ENCODE measurements around the gene MEIS1. TPM values are rescaled to one million over a fixed set of nuclear protein-coding genes. Genes with fewer than 3 reads are reported as not detected.

Gene MEIS1
- total RNA-seq, 1 experiment from 2014 or later, result 3.9 TPM

DNA sequence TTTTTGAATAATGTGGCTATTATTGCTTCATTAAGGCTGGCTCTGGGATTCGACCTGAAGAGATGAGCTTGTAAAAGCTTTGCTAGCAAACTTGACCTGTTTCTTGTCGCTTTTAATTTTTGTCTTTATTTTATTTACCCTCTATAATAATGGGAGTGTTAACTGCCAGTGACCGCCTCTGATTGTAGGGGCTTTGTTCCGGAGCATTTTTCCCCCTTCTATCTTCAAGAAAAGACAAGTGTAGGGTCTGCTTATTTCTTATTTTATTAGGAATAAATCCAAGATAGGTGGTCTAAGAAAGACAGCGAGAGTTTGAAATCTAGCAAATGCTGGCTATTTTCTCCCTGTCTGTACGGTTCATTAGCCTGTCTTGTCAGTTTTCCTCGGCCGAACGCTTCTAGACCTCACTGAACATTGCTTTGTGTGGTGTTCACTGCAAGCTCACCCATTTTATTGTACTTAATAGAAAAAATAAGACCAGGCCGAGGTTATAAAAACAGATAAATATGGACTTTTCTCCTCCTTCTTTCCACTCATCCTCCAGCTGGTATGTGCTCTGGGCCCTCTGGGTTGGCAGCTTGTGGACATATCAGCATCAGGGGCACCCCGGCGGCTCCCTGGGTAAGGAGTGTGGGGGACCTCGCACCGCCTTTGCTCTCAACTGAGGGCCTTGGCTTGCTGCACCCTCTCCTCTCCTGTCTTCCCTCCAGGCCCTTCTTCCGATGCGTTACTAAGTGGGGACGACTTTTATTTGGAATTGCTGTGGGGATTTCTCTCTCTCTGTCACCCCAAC is 8.5 kb downstream of the MEIS1 start:
- DNase-seq (ENCODE audit: extremely low read depth, low read depth), result no peak

DNA sequence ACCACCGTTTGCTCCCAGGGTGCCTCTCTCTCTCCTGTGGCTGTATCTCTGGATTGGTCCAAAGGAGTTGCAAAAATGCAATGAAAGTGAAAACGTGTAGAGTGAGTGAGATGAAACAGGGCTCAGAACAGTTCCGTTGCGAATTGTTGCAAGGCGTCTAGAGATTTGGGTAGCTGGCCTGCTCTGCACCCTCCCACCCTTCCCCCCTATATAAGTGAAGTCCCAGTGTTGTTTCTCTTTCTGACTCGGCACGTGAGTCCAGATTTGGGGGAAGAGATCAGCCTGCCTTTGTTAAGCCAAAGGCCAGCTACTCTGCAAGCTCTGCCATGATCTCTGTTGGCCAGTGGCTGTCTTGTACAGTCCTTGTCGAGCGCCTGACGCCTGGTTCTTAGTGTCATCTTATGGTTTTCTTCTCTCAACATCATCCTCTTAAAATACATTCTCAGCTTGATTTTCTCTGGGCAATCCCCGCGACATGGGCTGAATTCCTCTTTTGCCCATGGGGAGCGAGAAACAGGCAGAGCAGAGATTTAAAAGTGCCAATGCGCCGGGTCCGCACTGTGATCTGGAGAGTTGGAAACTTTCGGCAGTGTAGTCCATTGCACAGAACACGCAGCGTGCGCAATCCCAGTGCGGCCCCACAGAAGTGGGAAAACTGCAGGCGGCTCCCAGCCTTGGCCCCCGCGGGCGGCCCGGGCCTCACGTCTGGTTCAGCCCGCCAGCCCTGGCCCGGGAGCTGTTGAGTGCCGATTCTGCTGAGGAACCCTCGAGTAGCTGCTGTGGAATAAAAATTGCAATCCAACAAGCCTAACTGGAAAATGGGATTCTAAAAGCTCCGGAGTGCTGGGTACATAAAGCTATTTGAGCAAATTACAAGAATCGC is 9.3 kb downstream of the MEIS1 start:
- no peak for DNase-seq (ENCODE audit: extremely low read depth, low read depth)

DNA sequence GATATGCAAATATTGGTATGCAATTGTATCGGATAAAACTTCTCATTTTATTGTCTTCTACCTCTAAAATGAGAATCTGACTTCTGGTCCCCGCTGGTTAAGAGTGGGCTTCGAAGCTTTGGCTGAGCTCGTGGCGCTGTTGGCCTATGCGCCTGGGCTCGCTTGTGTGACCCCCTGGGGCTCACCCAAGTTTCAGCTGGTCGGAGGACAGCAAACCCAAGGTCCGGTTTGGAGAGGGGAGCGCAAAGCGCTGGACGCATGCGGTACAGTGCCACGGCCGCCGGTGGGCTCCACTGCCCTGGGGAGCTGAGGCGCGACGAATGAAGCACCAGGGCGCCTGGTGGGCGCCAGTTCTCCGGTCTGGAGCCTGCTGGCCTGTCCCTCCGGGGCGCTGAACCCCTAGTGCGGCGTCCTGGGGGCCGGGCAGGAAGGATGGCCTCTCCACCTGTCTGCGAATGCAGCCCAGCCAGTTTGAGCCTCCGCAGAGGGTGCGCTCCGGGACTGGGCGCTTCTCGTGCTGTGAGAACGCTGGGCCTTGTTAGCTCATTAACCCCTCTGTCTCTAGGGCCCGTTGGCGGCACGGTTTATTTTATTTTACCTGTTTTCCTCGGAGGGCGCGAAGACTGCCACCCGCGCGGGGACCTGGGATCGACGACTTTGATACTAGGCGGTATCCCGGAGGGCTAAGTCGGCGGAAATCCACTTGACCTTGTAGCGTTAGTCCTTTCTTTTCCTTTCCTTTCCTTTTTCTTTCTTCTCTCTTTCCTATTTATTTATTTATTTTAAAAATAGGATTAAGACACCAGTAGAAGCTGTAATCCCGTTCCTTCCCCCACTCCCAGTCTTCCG is 10.4 kb downstream of the MEIS1 start:
- no peak for DNase-seq (ENCODE audit: extremely low read depth, low read depth)

DNA sequence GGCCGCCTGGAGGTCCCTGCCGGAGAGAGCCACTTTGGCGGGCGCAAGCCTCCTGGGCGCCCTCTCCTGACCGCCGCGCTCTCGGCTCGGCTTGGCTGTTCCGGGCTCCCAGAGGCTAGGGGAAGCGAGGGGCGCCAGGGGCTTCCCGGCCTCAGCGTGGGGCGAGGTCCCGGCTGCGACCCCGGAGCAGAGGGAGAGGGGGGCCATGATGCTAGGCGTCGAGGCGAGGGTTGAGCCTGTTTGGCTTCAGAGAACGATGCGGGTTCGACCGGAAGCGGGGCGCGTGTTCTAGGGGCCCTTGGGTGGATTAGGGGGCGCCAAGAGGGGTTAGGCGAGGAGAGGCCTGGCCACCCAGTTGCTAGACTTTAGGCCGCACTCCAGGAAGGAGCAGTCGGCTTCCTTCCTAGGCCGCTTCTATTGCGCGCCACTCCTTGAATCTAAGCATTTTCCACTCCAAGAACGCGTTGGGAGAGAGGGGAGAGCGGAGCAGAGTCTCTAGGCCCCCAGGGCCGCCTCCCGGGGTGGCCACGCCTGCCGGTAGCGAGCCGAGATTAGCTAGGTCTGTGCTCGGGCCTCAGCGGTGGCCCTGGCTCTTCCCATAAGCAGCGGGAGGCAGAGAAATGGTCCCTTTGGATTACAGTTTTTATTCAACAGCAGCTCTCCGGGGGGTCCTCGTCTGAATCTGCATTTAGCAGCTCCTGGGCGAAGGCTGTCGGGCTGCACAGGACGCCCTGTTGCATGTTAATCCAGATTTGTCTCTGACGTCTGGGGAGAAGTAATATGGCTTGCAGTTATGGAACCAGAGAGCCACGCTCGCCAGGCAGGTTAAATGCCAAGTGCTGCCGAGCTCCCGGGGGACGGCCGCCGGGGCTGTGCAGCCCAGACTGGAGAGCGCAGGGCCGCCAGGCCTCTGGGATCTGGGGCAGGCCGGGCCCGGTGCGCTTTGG is 11.3 kb downstream of the MEIS1 start:
- no peak for DNase-seq (ENCODE audit: extremely low read depth, low read depth)

DNA sequence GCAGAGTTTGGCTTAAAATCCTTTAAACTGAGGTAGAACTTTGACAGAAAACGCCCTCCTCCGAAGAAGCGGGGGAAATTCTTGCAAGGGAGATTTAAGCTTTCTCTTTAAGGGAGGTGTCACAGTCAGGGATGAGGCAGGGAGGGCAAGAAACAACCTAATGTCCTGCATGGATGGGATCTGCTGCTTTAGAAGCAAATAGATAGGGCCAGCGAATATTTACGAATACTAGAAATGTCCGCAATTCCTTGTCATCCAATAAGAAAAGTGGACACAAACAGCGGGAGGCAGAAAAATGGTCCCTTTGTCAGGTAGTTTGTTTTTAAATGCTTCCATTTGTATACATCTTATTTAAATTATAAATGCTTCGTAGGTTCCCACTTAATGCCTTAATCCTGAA is 12.0 kb downstream of the MEIS1 start:
- DNase-seq (ENCODE audit: extremely low read depth, low read depth), result no peak

DNA sequence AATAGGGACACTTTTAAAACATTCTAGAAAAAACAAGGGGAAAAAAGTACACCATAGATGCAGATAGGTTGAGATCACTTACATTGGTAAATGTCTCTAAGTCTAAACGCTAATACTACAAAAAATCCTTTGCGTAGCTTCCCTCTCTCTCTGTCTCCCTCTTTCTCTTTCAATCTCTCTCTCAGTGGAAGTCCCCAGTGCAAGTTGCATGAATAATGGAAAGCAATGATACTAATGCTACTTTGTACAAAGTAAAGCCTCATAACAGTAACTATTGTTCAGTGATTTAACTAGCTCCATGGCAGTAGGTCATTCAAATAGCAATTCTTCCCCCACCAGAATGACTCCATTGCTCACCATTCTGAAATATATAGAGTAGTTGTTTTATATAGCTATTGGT is 12.8 kb downstream of the MEIS1 start:
- DNase-seq (ENCODE audit: extremely low read depth, low read depth), result no peak

DNA sequence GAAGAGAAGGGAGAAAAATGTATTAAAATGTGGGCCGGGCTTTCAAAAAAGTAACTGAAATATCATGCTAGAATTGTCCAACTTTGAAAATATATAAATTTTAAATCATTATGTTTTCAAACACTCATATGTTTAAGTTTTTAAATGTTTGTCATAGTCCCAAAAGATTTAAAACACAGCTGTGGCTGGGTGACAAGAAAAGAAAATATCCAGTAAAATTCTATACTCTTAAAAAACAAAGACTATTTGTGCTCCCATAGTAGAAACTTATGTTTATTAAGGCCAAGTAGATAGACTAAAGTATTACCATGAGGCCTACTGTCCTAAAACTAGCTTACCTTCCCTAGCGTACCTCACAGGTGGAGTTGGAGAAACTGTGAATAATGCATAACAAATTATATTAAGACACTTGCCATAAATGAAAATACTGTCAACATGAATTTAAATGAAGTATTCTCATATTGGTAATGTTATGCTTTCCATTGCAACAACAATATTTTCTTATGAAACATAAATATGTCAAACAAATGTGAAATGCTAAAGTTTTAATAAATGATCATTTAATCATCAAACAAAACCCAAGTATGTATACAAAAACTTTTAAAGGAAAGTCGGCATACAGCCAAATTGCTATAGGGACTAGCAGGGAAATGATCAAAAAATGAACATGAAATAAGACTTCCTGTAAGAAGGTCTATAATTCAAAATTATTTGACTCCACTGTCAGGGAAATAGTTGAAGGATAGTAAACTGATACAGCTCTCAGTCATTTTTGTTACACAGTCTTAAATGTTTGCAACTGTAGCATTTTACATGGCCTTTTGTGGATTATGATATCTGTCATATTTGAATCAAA is 13.4 kb downstream of the MEIS1 start:
- DNase-seq (ENCODE audit: extremely low read depth, low read depth), result no peak

DNA sequence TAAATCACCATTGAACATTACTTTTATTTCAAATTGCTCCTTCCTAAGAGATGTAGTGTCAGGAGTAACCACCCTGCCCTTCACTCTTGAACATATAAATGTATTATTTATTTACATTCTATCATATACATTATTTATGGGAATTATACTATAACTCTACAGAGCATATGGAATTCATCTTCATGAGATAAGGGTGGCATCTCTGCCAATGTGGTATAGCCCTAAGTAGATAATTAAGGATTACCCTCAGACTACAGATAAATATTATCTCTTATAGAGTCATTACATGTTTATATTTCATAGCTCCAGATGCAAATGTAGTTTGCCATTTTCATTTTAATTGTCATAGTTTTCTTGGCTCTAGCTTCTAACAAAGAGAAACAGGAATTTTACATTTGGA is 17.3 kb downstream of the MEIS1 start:
- no peak for DNase-seq (ENCODE audit: extremely low read depth, low read depth)

DNA sequence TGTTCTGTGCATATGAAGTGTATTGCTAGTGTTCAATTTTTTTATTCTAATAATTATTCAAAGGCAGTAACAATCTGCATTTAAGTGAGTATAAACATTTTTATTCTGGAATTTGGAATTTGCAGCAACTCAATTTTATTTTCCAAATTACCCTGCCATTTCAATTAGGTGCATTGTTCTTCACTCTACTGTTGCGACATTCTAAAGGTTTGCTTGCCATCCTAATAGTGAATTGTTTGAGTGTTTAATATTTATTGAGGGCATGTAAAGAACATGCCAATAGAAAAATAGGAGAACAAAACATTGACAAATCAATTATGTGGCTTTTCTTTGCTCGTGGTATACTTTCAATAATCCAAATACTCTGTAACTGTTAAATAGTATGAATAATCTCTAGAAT is 18.0 kb downstream of the MEIS1 start:
- DNase-seq (ENCODE audit: extremely low read depth, low read depth), result no peak

DNA sequence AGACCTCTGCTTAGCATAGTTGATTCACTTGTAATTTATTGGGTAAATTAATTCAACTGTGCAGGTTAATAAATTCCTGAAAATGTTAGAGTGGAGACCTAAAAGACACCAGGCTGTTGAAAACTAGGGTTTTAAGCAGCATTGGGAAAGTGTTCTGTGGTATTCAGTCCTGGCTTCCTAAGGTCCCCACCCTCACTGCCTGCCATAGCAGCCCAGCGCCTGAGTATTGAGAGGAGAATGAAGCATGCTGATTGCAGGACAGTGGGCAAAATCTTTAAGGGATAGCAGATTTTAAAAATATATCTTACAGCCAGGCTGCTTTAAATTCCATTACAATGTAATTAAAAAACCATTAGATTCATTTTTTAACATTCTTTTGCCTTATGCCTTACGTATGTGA is 20.6 kb downstream of the MEIS1 start:
- no peak for DNase-seq (ENCODE audit: extremely low read depth, low read depth)

DNA sequence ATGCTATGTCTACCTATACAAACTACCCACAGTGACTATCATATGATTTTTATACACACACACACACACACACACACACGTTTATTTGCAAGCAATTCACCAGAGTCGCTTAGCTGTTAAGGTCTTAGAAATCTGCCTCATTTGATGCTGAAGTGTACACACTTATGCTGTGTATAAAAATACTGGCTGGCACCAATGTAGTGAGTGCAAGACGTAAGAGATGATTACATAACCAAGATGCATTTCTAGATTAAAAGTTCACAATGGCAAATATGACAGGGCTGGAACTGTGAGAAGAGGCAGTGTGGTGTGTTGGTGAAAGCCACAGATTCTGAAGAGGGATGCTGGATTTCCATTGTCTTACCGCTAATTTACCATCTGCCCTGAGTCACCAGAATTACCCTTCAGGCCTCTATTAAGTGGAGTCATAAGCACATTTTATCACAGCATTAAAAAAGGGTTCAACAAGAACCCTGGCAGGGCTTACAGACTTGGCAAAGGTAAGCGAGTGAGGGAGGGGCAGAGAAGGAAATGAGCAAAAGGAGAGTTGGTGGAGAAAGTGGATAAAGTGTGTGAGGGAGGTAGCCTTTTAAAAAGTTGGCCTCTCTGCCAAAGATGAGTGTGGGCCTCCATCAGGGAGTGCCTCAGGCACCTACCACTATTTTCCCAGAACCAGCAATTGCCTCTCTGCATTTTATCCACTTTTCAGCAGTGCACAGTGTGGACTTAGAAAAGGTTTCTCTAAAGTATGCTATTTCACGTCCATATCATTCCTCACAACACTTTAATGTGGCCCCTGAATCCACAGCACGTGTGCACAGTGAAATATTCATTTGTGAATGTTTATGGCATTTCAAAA is 21.5 kb downstream of the MEIS1 start:
- no peak for DNase-seq (ENCODE audit: extremely low read depth, low read depth)

DNA sequence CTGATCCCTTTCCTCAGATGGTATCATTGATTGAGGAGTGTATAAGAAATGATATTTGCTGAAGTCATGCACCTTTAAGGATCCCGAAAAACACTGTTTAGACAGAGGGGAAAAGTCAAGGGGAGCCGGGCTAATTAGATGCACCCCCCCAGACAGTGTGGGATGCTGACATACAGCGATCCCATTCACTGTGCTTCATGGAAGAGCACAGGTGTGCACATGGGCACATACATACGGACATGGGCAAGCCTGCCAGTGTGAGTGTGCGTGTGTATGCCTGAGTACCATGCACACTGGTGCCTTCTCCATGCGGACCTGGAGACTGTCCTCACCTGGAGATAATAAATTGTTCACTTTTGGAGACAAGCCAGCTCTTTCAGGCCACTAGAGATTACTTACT is 22.6 kb downstream of the MEIS1 start:
- DNase-seq (ENCODE audit: extremely low read depth, low read depth), result no peak

DNA sequence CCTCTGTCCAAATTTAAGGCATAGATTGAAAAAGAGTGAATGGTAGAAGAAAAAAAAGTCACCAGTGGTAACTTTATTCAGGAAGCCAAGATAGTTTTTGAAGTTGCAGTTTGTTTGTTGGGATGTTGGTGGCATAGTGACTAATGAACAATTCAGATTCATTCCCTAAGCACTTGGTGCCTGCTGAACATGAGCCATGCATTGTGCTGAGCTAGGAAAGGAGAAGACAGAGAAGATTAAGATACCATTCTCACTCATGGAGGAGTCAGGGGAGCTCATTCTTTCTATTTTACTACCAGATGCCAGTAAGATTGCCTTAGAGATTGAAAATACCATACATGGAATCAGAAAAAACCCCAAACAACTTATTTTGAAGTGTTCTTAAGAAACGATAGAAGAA is 25.1 kb downstream of the MEIS1 start:
- no peak for DNase-seq (ENCODE audit: extremely low read depth, low read depth)

DNA sequence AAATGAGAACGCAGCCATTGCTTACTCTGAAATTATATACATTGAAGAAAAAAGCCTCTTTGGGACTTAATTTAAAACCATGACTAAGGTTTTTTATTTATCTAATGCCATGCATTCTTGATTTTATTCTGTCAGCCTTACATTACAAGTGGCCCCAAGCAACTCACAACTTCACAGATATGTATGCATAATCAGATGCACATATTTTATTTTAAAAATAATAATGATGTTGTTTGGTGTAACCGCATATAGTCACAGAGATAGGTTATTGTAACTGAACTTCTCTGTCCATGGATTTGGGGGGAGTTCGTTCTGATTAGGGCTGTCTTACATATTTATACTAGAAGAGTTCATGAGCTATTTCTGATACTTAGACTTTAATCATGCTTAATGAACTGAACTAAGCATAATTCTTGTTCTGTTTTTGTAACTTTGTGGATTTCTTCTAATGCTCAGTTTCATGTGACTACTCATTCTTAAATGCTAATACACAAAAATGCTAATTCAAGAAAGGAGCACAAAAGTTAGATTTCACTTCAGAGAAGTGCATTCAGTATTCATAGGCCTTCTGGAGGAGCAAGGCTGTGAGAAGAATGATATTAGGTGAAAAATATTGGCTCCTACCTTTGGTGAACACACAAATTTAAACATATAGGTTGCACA is 26.2 kb downstream of the MEIS1 start:
- no peak for DNase-seq (ENCODE audit: extremely low read depth, low read depth)

DNA sequence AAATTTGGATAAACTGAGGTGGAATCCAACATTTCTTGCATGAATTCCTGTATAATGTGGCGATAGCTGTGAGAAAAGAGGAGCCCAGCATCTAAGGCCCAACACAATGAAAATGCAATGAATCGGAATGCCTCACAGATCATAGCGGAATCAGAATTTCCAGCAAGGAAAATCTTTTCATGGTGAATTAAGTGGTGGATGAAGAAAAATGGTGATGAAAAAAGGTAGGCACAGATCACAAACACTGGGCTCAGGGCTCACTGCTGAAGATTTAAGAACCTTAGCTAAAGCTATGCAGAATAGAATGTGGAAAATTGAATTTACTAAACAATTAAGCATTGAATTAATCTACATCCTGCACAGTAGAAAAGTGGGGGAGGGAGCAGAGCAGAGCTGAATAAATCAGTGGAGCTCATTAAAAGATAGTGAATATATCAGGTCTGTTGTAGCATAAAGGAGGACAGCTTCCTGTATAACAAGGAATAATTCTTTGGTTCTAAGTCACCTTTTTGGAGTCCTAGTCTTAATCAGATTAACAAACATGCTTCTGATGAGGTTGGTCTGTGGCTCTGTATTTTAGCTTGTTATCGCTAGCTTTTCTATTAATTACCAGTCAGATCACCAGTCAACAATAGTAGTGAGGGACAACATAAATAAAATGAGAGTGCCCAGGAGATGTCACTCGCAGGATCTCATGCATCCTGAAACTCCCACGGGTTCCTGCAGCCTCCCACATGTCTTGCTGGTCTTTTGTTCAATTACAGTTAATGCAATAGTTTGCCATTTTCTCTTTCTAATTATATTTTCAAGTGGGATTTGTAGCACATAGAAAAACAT is 27.0 kb downstream of the MEIS1 start:
- no peak for DNase-seq (ENCODE audit: extremely low read depth, low read depth)

DNA sequence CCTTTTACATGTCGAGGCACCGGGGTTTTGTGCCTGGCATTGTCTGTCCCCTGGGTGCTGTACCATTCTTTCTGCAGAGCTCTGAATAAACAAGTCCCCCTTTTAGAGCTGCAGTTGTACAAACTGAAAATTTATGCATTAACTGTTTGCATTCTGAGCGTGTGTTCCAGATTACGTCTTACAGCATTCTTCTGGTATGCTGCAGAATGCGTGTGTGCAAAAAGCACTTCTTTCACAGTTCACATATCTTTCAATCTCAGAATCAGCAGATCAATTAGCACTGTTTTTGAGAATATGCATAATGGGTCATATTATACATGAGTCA is 27.5 kb downstream of the MEIS1 start:
- DNase-seq (ENCODE audit: extremely low read depth, low read depth), result no peak
